OCI-LY7 (cell line): ENCODE measurements around the gene USP35. TPM values are rescaled to one million over a fixed set of nuclear protein-coding genes. Genes with fewer than 3 reads are reported as not detected.

Experiments used
- BruUV-seq: library from RNA; stranded (reverse); fragments of 400-500 nt; replicated peaks from 2 replicates; lab custom pipeline; 2021; lab: Mats Ljungman, UMichigan
- CTCF ChIA-PET: fragments of 300-600 bp; sonication (Branson Sonifier 250); formaldehyde crosslinking; loops from one replicate; lab custom pipeline; 2022; ENCODE audit warnings: antibody characterized with exemption; ENCODE audit not compliant: unreplicated experiment; lab: Charles Lee
- POLR2A ChIA-PET: fragments of 300-600 bp; sonication (Branson Sonifier 250); formaldehyde crosslinking; loops from one replicate; lab custom pipeline; 2022; ENCODE audit warnings: antibody characterized with exemption; lab: Charles Lee
- DNase-seq: peaks from one replicate; pipeline ENCODE4 v3.0.0-alpha.2; 2015; ENCODE audit warnings: low spot score
- H2AFZ ChIP-seq: fragments of 200-600 bp; sonication (generic), shearing (Covaris generic); 2 replicates; pipeline ENCODE4 v1.6.1; 2014; ENCODE audit warnings: mild to moderate bottlenecking, antibody characterized with exemption, low read length, moderate library complexity
- H3K27ac ChIP-seq: fragments of 200-600 bp; sonication (generic); 2 replicates; pipeline ENCODE4 v1.5.1; 2014; ENCODE audit warnings: mixed run types, low read depth, mild to moderate bottlenecking, moderate library complexity, low read length, inconsistent platforms; ENCODE audit not compliant: poor library complexity, severe bottlenecking
- H3K36me3 ChIP-seq: fragments of 200-600 bp; sonication (generic); 2 replicates; pipeline ENCODE4 v1.6.1; 2014; ENCODE audit warnings: mild to moderate bottlenecking, antibody characterized with exemption, low read length, moderate library complexity, mixed read lengths; ENCODE audit not compliant: insufficient read depth
- H3K4me1 ChIP-seq: fragments of 200-600 bp; sonication (generic); 2 replicates; pipeline ENCODE4 v1.5.1; 2014; ENCODE audit warnings: mild to moderate bottlenecking, low read length; ENCODE audit not compliant: insufficient read depth, poor library complexity, severe bottlenecking
- H3K4me2 ChIP-seq: fragments of 200-600 bp; sonication (generic); 2 replicates; pipeline ENCODE4 v1.6.1; 2014; ENCODE audit warnings: mild to moderate bottlenecking, low read length
- H3K4me3 ChIP-seq: fragments of 200-600 bp; sonication (generic); 2 replicates; pipeline ENCODE4 v1.5.1; 2014; ENCODE audit warnings: mild to moderate bottlenecking, low read depth, low read length; ENCODE audit not compliant: poor library complexity, severe bottlenecking
- H3K79me2 ChIP-seq: fragments of 200-600 bp; sonication (generic); 2 replicates; pipeline ENCODE4 v1.6.1; 2016; ENCODE audit warnings: low read depth, mild to moderate bottlenecking, low read length, moderate library complexity, mixed read lengths; ENCODE audit not compliant: insufficient read depth
- H3K9me2 ChIP-seq: fragments of 200-600 bp; sonication (generic); 2 replicates; pipeline ENCODE4 v1.6.1; 2016; ENCODE audit warnings: mild to moderate bottlenecking, low read length, mixed read lengths; ENCODE audit not compliant: insufficient read depth
- H3K9me3 ChIP-seq: fragments of 200-600 bp; sonication (generic); 2 replicates; pipeline ENCODE4 v1.6.1; 2014; ENCODE audit warnings: mild to moderate bottlenecking, mixed run types, low read length, mixed read lengths
- H4K20me1 ChIP-seq: fragments of 200-600 bp; sonication (generic); 2 replicates; pipeline ENCODE4 v1.6.1; 2014; ENCODE audit warnings: mild to moderate bottlenecking, antibody characterized with exemption, low read length, moderate library complexity, mixed read lengths; ENCODE audit not compliant: insufficient read depth
- CTCF ChIP-seq: fragments of 200-600 bp; sonication (generic); conservative IDR thresholded peaks from 2 replicates; pipeline ENCODE4 v1.5.1; 2014; ENCODE audit warnings: mild to moderate bottlenecking, antibody characterized with exemption, low read length, moderate library complexity, mixed read lengths
- EZH2phosphoT487 ChIP-seq: fragments of 200-600 bp; sonication (generic); IDR thresholded peaks from 2 replicates; pipeline ENCODE4 v1.6.1; 2018; ENCODE audit warnings: low read depth, borderline replicate concordance, mild to moderate bottlenecking, mixed run types, antibody characterized with exemption, low read length, moderate library complexity, mixed read lengths
- intact Hi-C: fragments of 100-400 bp; cut with micrococcal nuclease; formaldehyde crosslinking; loops from one replicate; pipeline ENCODE4 v1.10.0; 2022; ENCODE audit not compliant: unreplicated experiment
- total RNA-seq, 2 experiments: library from RNA; depleted of rRNA in 1 of 2; stranded (reverse); fragments of >200 nt in 1 of 2; shearing (Covaris generic) in 1 of 2; gene quantifications; 2 replicates each; pipeline ENCODE4 v1.2.3, GENCODE V29; 2014 to 2022

The USP35 gene
- total RNA-seq, 2 experiments from 2014 or later: 3.2 to 4.9 TPM

- no TSS peak for BruUV-seq
- no peaks in the 10 kb centered on the region for H3K9me3 ChIP-seq
- no peak overlapping the region for H3K4me2 ChIP-seq
- no peaks in the 10 kb centered on the region for H3K4me1 ChIP-seq
- no peak overlapping the region for H3K4me3 ChIP-seq
- H3K36me3 ChIP-seq: no peaks in the 10 kb centered on the region
- intact Hi-C loops: no loop called here
- ChIA-PET CTCF (no interaction called here), POLR2A (interaction anchor here (0.7 to 1.4 kb wide), 2 partner anchors 13 kb away, joined by 3 read pairs; no protein-coding TSS in a partner anchor)
- TF ChIP-seq CTCF: no peak
- TF ChIP-seq EZH2phosphoT487: no peak
- H2AFZ ChIP-seq: no peak overlapping the region
- no peaks in the 10 kb centered on the region for H3K79me2 ChIP-seq
- no peaks in the 10 kb centered on the region for H3K9me2 ChIP-seq
- no peak for DNase-seq
- H3K27ac ChIP-seq: no peak overlapping the region
- H4K20me1 ChIP-seq: no peaks in the 10 kb centered on the region
Measured at GRCh38 chr11:78160557-78160956, 28.2 kb upstream of the USP35 start.

GRCh38 chr11:78161346-78161745 lies 27.4 kb upstream of the USP35 start:
- POLR2A ChIA-PET: interaction anchor here (1.0 kb wide), 2 partner anchors 8 to 190 kb away, joined by 3 read pairs; no protein-coding TSS in a partner anchor
- no peak overlapping the region for H3K27ac ChIP-seq
- CTCF ChIA-PET: no interaction called here

More at GRCh38 chr11:78161346-78161745, 27.4 kb upstream of the USP35 start:
- Histone ChIP-seq H3K4me3 (no peak overlapping the region), H3K9me2 (no peaks in the 10 kb centered on the region), H3K4me1 (no peaks in the 10 kb centered on the region), H3K9me3 (no peaks in the 10 kb centered on the region), H4K20me1 (no peaks in the 10 kb centered on the region), H3K36me3 (no peaks in the 10 kb centered on the region), H3K79me2 (no peaks in the 10 kb centered on the region), H3K4me2 (no peak overlapping the region), H2AFZ (no peak overlapping the region)
- no peak for DNase-seq
- TF ChIP-seq CTCF: no peak
- TF ChIP-seq EZH2phosphoT487: no peak
- no TSS peak for BruUV-seq
- intact Hi-C loops: no loop called here
